Neuronal stem cell (in vitro differentiated cells): Measurements from ENCODE around the gene FCGBP.
"Not testable (repeated sequence)": the region's sequence is repeated elsewhere in the genome, so short reads cannot be mapped to it uniquely, and the experiment has no call there.

Source experiments
- DNase-seq: peaks from one replicate; pipeline ENCODE4 v3.0.0-alpha.2; 2013; ENCODE audit warnings: low spot score
- H2AFZ ChIP-seq: one replicate; pipeline ENCODE4 v1.6.1; 2013; ENCODE audit warnings: mild to moderate bottlenecking, low read length, inconsistent platforms
- H2AK5ac ChIP-seq: 2 replicates; pipeline ENCODE4 v1.6.1; 2013; ENCODE audit warnings: low read depth, mild to moderate bottlenecking, inconsistent platforms, low read length, moderate library complexity, mixed read lengths
- H2BK120ac ChIP-seq: 2 replicates; pipeline ENCODE4 v1.6.1; 2013; ENCODE audit warnings: low read depth, mild to moderate bottlenecking, inconsistent platforms, low read length, moderate library complexity, mixed read lengths
- H2BK12ac ChIP-seq: one replicate; pipeline ENCODE4 v1.6.1; 2013; ENCODE audit warnings: low read length, inconsistent platforms
- H2BK15ac ChIP-seq: 2 replicates; pipeline ENCODE4 v1.6.1; 2013; ENCODE audit warnings: mild to moderate bottlenecking, low read length, inconsistent platforms, mixed read lengths
- H2BK5ac ChIP-seq: one replicate; pipeline ENCODE4 v1.6.1; 2013; ENCODE audit warnings: inconsistent platforms, mild to moderate bottlenecking, low read length, moderate library complexity
- H3K14ac ChIP-seq: one replicate; pipeline ENCODE4 v1.6.1; 2013; ENCODE audit warnings: low read length, inconsistent platforms
- H3K18ac ChIP-seq: 2 replicates; pipeline ENCODE4 v1.6.1; 2013; ENCODE audit warnings: low read length, inconsistent platforms
- H3K23ac ChIP-seq: 2 replicates; pipeline ENCODE4 v1.6.1; 2013; ENCODE audit warnings: low read depth, mild to moderate bottlenecking, mixed read lengths, low read length, inconsistent platforms; ENCODE audit not compliant: poor library complexity
- H3K27ac ChIP-seq: replicated peaks from 3 replicates; pipeline ENCODE4 v1.5.1; 2013; ENCODE audit warnings: low read length, inconsistent platforms
- H3K27me3 ChIP-seq, 3 experiments: 2 replicates each; pipeline ENCODE4 v1.6.1; 2013; ENCODE audit warnings: low read length in 3 of 3, mild to moderate bottlenecking in 2 of 3, inconsistent platforms in 1 of 3, low read depth in 1 of 3, mixed read lengths in 1 of 3, moderate library complexity in 1 of 3; ENCODE audit not compliant: control insufficient read depth in 3 of 3, insufficient read depth in 3 of 3
- H3K36me3 ChIP-seq, 2 donors: replicated peaks in 1 of 2; 2 replicates each; pipeline ENCODE4 v1.6.1; 2013; ENCODE audit warnings: low read length in 2 of 2; ENCODE audit not compliant: control insufficient read depth in 2 of 2, insufficient read depth in 2 of 2
- H3K4ac ChIP-seq: 2 replicates; pipeline ENCODE4 v1.6.1; 2013; ENCODE audit warnings: inconsistent platforms, mild to moderate bottlenecking, low read length, moderate library complexity
- H3K4me1 ChIP-seq, 2 donors: 1 replicate in 1 of 2; 2 replicates in 1 of 2; pipeline ENCODE4 v1.6.1; 2013; ENCODE audit warnings: low read length in 2 of 2, low read depth in 1 of 2; ENCODE audit not compliant: control insufficient read depth in 2 of 2, insufficient read depth in 1 of 2
- H3K4me2 ChIP-seq: one replicate; pipeline ENCODE4 v1.6.1; 2013; ENCODE audit warnings: mild to moderate bottlenecking, low read length, inconsistent platforms; ENCODE audit not compliant: insufficient read depth, poor library complexity, severe bottlenecking
- H3K4me3 ChIP-seq, 2 donors: 2 replicates each; pipeline ENCODE4 v1.5.1; 2013; ENCODE audit warnings: low read length in 2 of 2, mild to moderate bottlenecking in 2 of 2, inconsistent platforms in 1 of 2, moderate library complexity in 1 of 2
- H3K79me1 ChIP-seq: one replicate; pipeline ENCODE4 v1.6.1; 2013; ENCODE audit warnings: low read depth, mild to moderate bottlenecking, inconsistent platforms, low read length, moderate library complexity
- H3K9ac ChIP-seq: one replicate; pipeline ENCODE4 v1.6.1; 2013; ENCODE audit warnings: mild to moderate bottlenecking, low read depth, low read length, inconsistent platforms; ENCODE audit not compliant: poor library complexity
- H3K9me3 ChIP-seq, 2 donors: replicated peaks in 1 of 2; 2 replicates each; pipeline versions ENCODE3 to v1.6.1; 2013; ENCODE audit warnings: low read length in 2 of 2, mild to moderate bottlenecking in 2 of 2, inconsistent platforms in 1 of 2, low read depth in 1 of 2, mixed read lengths in 1 of 2, moderate library complexity in 1 of 2; ENCODE audit not compliant: control insufficient read depth in 2 of 2, insufficient read depth in 1 of 2
- H4K8ac ChIP-seq: one replicate; pipeline ENCODE4 v1.6.1; 2013; ENCODE audit warnings: low read depth, mild to moderate bottlenecking, inconsistent platforms, low read length, moderate library complexity
- H4K91ac ChIP-seq: one replicate; pipeline ENCODE4 v1.6.1; 2013; ENCODE audit warnings: low read length, low read depth, mild to moderate bottlenecking, inconsistent platforms; ENCODE audit not compliant: poor library complexity
- WGBS, 2 donors: extraction: QIAGEN DNeasy Blood & Tissue Kit; methylation state at CpG; one replicate each; pipeline ENCODE4 v1.1.7; 2013; ENCODE audit warnings: missing lambda C conversion rate in 2 of 2, mixed read lengths in 1 of 2; ENCODE audit not compliant: insufficient read length in 2 of 2, insufficient replicate concordance in 1 of 2; ENCODE audit errors: extremely low coverage in 2 of 2; 5-methylcytosine and 5-hydroxymethylcytosine counted together

Gene FCGBP

GRCh38 chr19:39892506-39892902 lies 41.9 kb downstream of the FCGBP start:
- not testable (repeated sequence) for H3K27me3 ChIP-seq, H2BK120ac ChIP-seq, H2AK5ac ChIP-seq, H3K4ac ChIP-seq, H3K36me3 ChIP-seq, H3K9me3 ChIP-seq, H3K18ac ChIP-seq, H2BK5ac ChIP-seq, H4K91ac ChIP-seq, H3K27ac ChIP-seq, H2BK12ac ChIP-seq, H4K8ac ChIP-seq, H3K14ac ChIP-seq, H3K23ac ChIP-seq, H3K4me3 ChIP-seq, H3K4me1 ChIP-seq, H3K4me2 ChIP-seq, H2AFZ ChIP-seq, DNase-seq, H3K79me1 ChIP-seq, H2BK15ac ChIP-seq, H3K9ac ChIP-seq
- WGBS, 2 donors, result no CpG with 5 or more reads among the region's 5 CpGs

- not testable (repeated sequence) for H3K9me3 ChIP-seq, DNase-seq, H3K4me2 ChIP-seq, H3K4me1 ChIP-seq, H2BK12ac ChIP-seq, H2BK15ac ChIP-seq, H4K91ac ChIP-seq, H3K36me3 ChIP-seq, H3K27ac ChIP-seq, H3K27me3 ChIP-seq, H3K14ac ChIP-seq, H3K79me1 ChIP-seq, H3K4ac ChIP-seq, H2AFZ ChIP-seq, H2BK5ac ChIP-seq
- Histone ChIP-seq H4K8ac (peak overlapping the region; percentile 78), H3K9ac (peak overlapping the region; percentile 50), H3K23ac (peak overlapping the region; percentile 15), H2AK5ac (peak overlapping the region; percentile 36), H3K18ac (peak overlapping the region; percentile 15), H2BK120ac (peak overlapping the region; percentile 12), H3K4me3 (peak overlapping the region in 1 of 2 donors; percentile 37)
- no CpG with 5 or more reads among the region's 64 CpGs for WGBS, 2 donors
Observed at GRCh38 chr19:39891660-39892505, 42.6 kb downstream of the FCGBP start.

GRCh38 chr19:39890755-39891551 lies 43.5 kb downstream of the FCGBP start:
- Histone ChIP-seq H3K9ac (no peak overlapping the region), H3K9me3 (no peaks in the 10 kb centered on the region), H3K79me1 (no peaks in the 10 kb centered on the region), H2AK5ac (no peak overlapping the region), H3K27me3 (peaks cover 0 to 8% (median 0%) of the 10 kb centered on the region in 3 experiments), H3K4me3 (no peak overlapping the region), H2AFZ (no peak overlapping the region), H2BK5ac (no peak overlapping the region), H3K4me1 (no peaks in the 10 kb centered on the region), H3K23ac (no peak overlapping the region), H2BK12ac (no peak overlapping the region), H3K4ac (no peak overlapping the region), H3K18ac (no peak overlapping the region), H4K8ac (peak overlapping the region; percentile 78), H3K27ac (no peak overlapping the region), H3K14ac (no peak overlapping the region), H2BK15ac (no peak overlapping the region), H4K91ac (no peak overlapping the region), H3K36me3 (no peaks in the 10 kb centered on the region), H3K4me2 (no peak overlapping the region), H2BK120ac (no peak overlapping the region)
- DNase-seq, result no peak
- WGBS, 2 donors, result no CpG with 5 or more reads among the region's 17 CpGs
